GM19397 (cell line): Measurements from ENCODE around the gene NT5DC4.
"Not testable (repeated sequence)": the region's sequence is repeated elsewhere in the genome, so short reads cannot be mapped to it uniquely, and the experiment has no call there.

Experiments used
- ATAC-seq: cut with Tn5 transposase; IDR thresholded peaks from one replicate; pipeline ENCODE4 v1.9.1; 2021; ENCODE audit warnings: mild to moderate bottlenecking, moderate library complexity; ENCODE audit not compliant: unreplicated experiment

The NT5DC4 gene

GRCh38 chr2:112699984-112700667 is 20.7 kb upstream of the NT5DC4 start:
- no peak for ATAC-seq

- ATAC-seq, result no peak
These were observed 19.8 kb upstream of the NT5DC4 start for GRCh38 chr2:112701052-112701451.

GRCh38 chr2:112703684-112704083 is 17.1 kb upstream of the NT5DC4 start:
- no peak for ATAC-seq

GRCh38 chr2:112705575-112705974 is 15.2 kb upstream of the NT5DC4 start:
- no peak for ATAC-seq

- no peak for ATAC-seq
These were observed 14.6 kb upstream of the NT5DC4 start for GRCh38 chr2:112706170-112706664.

- not testable (repeated sequence) for ATAC-seq
These were observed 13.9 kb upstream of the NT5DC4 start for GRCh38 chr2:112706947-112707346.

GRCh38 chr2:112708968-112709367 is 11.9 kb upstream of the NT5DC4 start:
- ATAC-seq, result no peak

GRCh38 chr2:112709703-112710102 is 11.1 kb upstream of the NT5DC4 start:
- no peak for ATAC-seq

- no peak for ATAC-seq
These were observed 9.7 kb upstream of the NT5DC4 start for GRCh38 chr2:112710956-112711750.

GRCh38 chr2:112712465-112712864 is 8.4 kb upstream of the NT5DC4 start:
- ATAC-seq, result no peak

GRCh38 chr2:112712903-112713584 is 7.8 kb upstream of the NT5DC4 start:
- ATAC-seq, result no peak

- no peak for ATAC-seq
These were observed 7.3 kb upstream of the NT5DC4 start for GRCh38 chr2:112713585-112713925.

GRCh38 chr2:112713926-112714325 is 6.9 kb upstream of the NT5DC4 start:
- no peak for ATAC-seq

- no peak for ATAC-seq
These were observed 6.5 kb upstream of the NT5DC4 start for GRCh38 chr2:112714331-112714730.

- ATAC-seq, result no peak
These were observed 5.8 kb upstream of the NT5DC4 start for GRCh38 chr2:112714836-112715631.

GRCh38 chr2:112716094-112716493 is 4.7 kb upstream of the NT5DC4 start:
- not testable (repeated sequence) for ATAC-seq

- not testable (repeated sequence) for ATAC-seq
These were observed 3.9 kb upstream of the NT5DC4 start for GRCh38 chr2:112716826-112717352.

GRCh38 chr2:112718863-112719370 is 1.9 kb upstream of the NT5DC4 start:
- no peak for ATAC-seq

- ATAC-seq, result no peak
These were observed 1.2 kb downstream of the NT5DC4 start for GRCh38 chr2:112721819-112722522.
